ENCODE data around the gene SPPL2A.
"Not testable (repeated sequence)": the region's sequence is repeated elsewhere in the genome, so short reads cannot be mapped to it uniquely, and the experiment has no call there.

GRCh38 chr15:50694634-50695165 is 70.8 kb downstream of the SPPL2A start:
- TF ChIP-seq CTCF (IDR thresholded peaks at IDR 0.05 in 2 of 3, conservative IDR thresholded peaks at IDR 0.05 in 1 of 3; ENCODE audit: borderline replicate concordance in 1 of 3, insufficient read depth in 1 of 3, low read depth in 2 of 3, low read length in 2 of 3); EZH2 (IDR thresholded peaks at IDR 0.05); ELF1 (IDR thresholded peaks at IDR 0.05; ENCODE audit: borderline replicate concordance, low read depth); POLR2AphosphoS5 (IDR thresholded peaks at IDR 0.05; ENCODE audit: low read depth, low read length); EGR1 (IDR thresholded peaks at IDR 0.05; ENCODE audit: low read depth); YY1 (IDR thresholded peaks at IDR 0.05; ENCODE audit: extremely low read depth, insufficient replicate concordance, low read depth, low read length); CEBPB (IDR thresholded peaks at IDR 0.05; ENCODE audit: low read depth); EZH2phosphoT487 (IDR thresholded peaks at IDR 0.05; ENCODE audit: borderline replicate concordance): not testable (repeated sequence)

All from HCT116 (cell line).